Vagina (tissue), 2 donors: ENCODE measurements around the gene KHNYN. TPM values are rescaled to one million over a fixed set of nuclear protein-coding genes. Genes with fewer than 3 reads are reported as not detected.
"Not testable (repeated sequence)": the region's sequence is repeated elsewhere in the genome, so short reads cannot be mapped to it uniquely, and the experiment has no call there.

Experiments
- DNase-seq, 2 donors: peaks; one replicate each; pipeline ENCODE4 v3.0.0-alpha.2; 2017; ENCODE audit errors: extremely low spot score in 2 of 2
- H3K27ac ChIP-seq: fragments of 200-600 bp; sonication (generic); one replicate; pipeline ENCODE4 v1.5.1; 2019
- H3K27me3 ChIP-seq: fragments of 200-600 bp; sonication (generic); one replicate; pipeline ENCODE4 v1.5.1; 2019
- H3K36me3 ChIP-seq, 2 donors: fragments of 200-600 bp; sonication (generic); one replicate each; pipeline ENCODE4 v1.5.1; 2017 to 2019
- H3K4me1 ChIP-seq: fragments of 200-600 bp; sonication (generic); one replicate; pipeline ENCODE4 v1.5.1; 2019
- H3K4me3 ChIP-seq, 2 donors: fragments of 200-600 bp; sonication (generic); 1 replicate in 1 of 2; 2 replicates in 1 of 2; pipeline ENCODE4 v1.5.1; 2016 to 2019
- H3K9me3 ChIP-seq: fragments of 200-600 bp; sonication (generic); one replicate; pipeline ENCODE4 v1.5.1; 2019
- POLR2A ChIP-seq, 2 donors: fragments of 450-650 bp; IDR thresholded peaks; one replicate each; pipeline ENCODE4 v1.6.1; 2017; ENCODE audit warnings: antibody characterized with exemption in 2 of 2, mild to moderate bottlenecking in 2 of 2, moderate library complexity in 2 of 2
- POLR2AphosphoS5 ChIP-seq, 2 donors: sonication (generic); formaldehyde crosslinking; IDR thresholded peaks; one replicate each; pipeline ENCODE4 v1.9.0; 2017; ENCODE audit warnings: antibody characterized with exemption in 2 of 2, mild to moderate bottlenecking in 2 of 2, low read depth in 1 of 2; ENCODE audit not compliant: insufficient read depth in 1 of 2
- intact Hi-C: fragments of 100-400 bp; cut with DNase I; formaldehyde crosslinking; loops from one replicate; pipeline ENCODE4 v1.15.1; 2023
- total RNA-seq: library from RNA; depleted of rRNA; stranded (reverse); fragments of >200 nt; gene quantifications from one replicate; pipeline ENCODE4 v1.2.3, GENCODE V29; 2016
- TF ChIP-seq, protein P1 (sequence below), 3 experiments: fragments of 450-650 bp in 2 of 3; fragments of 200-600 bp in 1 of 3; sonication (generic) in 1 of 3; IDR thresholded peaks; one replicate each; pipeline ENCODE4 v1.5.1; 2017 to 2019; ENCODE audit warnings: antibody characterized with exemption in 3 of 3, mild to moderate bottlenecking in 2 of 3, moderate library complexity in 2 of 3

KHNYN gene
- total RNA-seq, 1 donor from 2014 or later: 41.7 TPM

DNA sequence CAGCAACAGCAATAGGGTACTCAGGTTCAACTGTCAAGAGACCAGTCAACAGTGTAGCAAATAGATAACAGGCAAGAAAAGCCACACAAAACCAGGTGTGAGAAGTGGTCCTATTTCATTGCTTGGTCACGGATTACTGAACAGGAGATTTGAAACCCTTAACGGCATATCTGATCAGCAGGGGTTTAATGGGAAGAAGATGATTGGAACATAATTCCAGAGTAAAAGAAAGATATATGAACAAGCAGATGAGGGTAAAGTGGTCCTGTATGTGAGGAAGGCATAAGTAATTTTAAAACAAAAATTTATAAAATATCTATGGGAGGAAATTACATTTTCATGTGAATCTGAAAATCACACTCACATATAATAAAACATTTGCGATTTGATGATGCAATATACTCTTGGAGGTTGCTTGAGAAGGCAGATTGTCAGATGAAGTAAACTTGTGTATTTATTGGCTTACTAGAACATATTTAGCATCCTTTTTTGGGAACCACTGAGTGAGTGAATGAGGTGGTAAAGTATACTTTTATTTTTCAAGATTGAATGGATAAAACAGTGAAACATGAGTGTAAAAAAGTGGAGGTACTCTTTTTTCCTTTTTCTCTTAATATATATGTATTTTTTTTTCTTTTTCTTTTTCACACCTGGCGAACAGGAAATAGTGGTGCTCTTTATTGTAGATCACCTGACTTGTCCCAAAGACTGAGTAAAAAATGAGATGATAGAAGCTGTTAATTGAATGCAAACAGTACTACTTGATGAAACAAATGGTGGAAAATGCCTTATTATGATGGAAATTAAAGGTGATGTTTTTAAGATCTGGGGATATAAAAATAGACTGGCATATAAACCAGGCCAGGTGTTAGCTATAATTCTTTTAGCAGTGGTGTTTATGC lies 34.4 kb downstream of the KHNYN start:
- no peak for DNase-seq
- H3K36me3 ChIP-seq: no peaks in the 10 kb centered on the region
- H3K27me3 ChIP-seq: no peaks in the 10 kb centered on the region
- H3K4me3 ChIP-seq: no peak overlapping the region
- intact Hi-C loops: no loop called here
- no peaks in the 10 kb centered on the region for H3K9me3 ChIP-seq
- H3K27ac ChIP-seq: no peak overlapping the region
- TF ChIP-seq, protein P1, sequence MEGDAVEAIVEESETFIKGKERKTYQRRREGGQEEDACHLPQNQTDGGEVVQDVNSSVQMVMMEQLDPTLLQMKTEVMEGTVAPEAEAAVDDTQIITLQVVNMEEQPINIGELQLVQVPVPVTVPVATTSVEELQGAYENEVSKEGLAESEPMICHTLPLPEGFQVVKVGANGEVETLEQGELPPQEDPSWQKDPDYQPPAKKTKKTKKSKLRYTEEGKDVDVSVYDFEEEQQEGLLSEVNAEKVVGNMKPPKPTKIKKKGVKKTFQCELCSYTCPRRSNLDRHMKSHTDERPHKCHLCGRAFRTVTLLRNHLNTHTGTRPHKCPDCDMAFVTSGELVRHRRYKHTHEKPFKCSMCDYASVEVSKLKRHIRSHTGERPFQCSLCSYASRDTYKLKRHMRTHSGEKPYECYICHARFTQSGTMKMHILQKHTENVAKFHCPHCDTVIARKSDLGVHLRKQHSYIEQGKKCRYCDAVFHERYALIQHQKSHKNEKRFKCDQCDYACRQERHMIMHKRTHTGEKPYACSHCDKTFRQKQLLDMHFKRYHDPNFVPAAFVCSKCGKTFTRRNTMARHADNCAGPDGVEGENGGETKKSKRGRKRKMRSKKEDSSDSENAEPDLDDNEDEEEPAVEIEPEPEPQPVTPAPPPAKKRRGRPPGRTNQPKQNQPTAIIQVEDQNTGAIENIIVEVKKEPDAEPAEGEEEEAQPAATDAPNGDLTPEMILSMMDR (IDR thresholded peaks at IDR 0.05): no peak
- TF ChIP-seq POLR2A (IDR thresholded peaks at IDR 0.05) (no peak), POLR2AphosphoS5 (IDR thresholded peaks at IDR 0.05; ENCODE audit: insufficient read depth in 1 of 2, low read depth in 1 of 2) (no peak)
- no peaks in the 10 kb centered on the region for H3K4me1 ChIP-seq

DNA sequence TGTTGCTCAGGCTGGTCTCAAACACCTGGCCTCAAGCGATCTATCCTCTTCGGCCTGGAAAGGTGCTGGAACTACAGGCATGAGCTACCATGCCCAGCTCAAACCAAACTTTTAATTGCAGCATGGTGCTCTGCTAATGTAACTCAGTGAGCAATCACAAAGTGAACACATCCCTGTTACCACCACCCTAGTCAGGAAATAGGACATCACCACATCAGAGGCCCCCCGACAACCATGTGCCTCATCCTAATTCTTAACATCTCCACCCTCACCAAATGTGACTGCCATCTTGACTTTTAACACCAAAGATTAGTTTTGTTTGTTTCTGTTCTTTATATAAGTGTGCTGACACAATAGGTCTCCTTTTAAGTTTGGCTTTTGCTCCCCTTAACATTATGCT lies 35.6 kb downstream of the KHNYN start:
- no peaks in the 10 kb centered on the region for H3K4me1 ChIP-seq
- no peak overlapping the region for H3K27ac ChIP-seq
- no peak for DNase-seq
- no peak overlapping the region for H3K4me3 ChIP-seq
- H3K9me3 ChIP-seq: no peaks in the 10 kb centered on the region
- no peaks in the 10 kb centered on the region for H3K27me3 ChIP-seq
- intact Hi-C loops: no loop called here
- no peaks in the 10 kb centered on the region for H3K36me3 ChIP-seq
- TF ChIP-seq POLR2A (IDR thresholded peaks at IDR 0.05) (no peak), POLR2AphosphoS5 (IDR thresholded peaks at IDR 0.05; ENCODE audit: insufficient read depth in 1 of 2, low read depth in 1 of 2) (no peak)
- TF ChIP-seq, protein P1 (IDR thresholded peaks at IDR 0.05): no peak

DNA sequence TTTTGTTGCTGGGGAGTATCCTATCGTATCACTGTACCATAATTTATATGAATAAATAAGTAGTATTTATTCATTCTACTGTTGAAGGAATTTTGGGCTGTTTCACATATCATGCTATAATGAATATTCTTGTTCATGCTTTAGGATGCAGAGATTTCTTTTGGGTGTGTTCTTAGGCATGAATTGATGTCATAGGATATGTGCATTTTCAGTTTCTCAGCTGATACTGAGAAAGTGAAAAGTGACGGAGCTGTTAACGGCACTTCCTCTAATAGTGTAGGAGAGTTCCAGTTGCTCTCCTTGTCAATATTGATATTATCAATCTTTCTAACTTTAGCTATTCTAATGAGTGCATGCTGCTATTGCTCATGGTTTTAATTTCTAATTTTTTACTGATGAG lies 36.1 kb downstream of the KHNYN start:
- TF ChIP-seq POLR2AphosphoS5 (IDR thresholded peaks at IDR 0.05; ENCODE audit: insufficient read depth in 1 of 2, low read depth in 1 of 2): no peak
- TF ChIP-seq, protein P1 (IDR thresholded peaks at IDR 0.05): no peak
- TF ChIP-seq POLR2A (IDR thresholded peaks at IDR 0.05): no peak
- no peak for DNase-seq
- H3K4me1 ChIP-seq: no peaks in the 10 kb centered on the region
- no peak overlapping the region for H3K4me3 ChIP-seq
- intact Hi-C loops: no loop called here
- no peaks in the 10 kb centered on the region for H3K36me3 ChIP-seq
- H3K27ac ChIP-seq: no peak overlapping the region
- H3K9me3 ChIP-seq: no peaks in the 10 kb centered on the region
- no peaks in the 10 kb centered on the region for H3K27me3 ChIP-seq

DNA sequence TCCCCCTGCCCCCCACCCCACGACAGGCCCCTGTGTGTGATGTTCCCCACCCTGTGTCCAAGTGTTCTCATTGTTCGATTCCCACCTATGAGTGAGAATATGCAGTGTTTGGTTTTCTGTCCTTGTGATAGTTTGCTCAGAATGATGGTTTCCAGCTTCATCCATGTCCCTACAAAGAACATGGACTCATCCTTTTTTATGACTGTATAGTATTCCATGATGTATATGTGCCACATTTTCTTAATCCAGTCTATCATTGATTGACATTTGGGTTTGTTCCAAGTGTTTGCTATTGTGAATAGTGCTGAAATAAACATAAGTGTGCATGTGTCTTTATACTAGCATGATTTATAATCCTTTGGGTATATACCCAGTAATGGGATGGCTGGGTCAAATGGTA lies 40.7 kb downstream of the KHNYN start:
- intact Hi-C loops, H3K4me3 ChIP-seq, H3K9me3 ChIP-seq, DNase-seq, H3K27me3 ChIP-seq, H3K27ac ChIP-seq, H3K4me1 ChIP-seq, H3K36me3 ChIP-seq: not testable (repeated sequence)

DNA sequence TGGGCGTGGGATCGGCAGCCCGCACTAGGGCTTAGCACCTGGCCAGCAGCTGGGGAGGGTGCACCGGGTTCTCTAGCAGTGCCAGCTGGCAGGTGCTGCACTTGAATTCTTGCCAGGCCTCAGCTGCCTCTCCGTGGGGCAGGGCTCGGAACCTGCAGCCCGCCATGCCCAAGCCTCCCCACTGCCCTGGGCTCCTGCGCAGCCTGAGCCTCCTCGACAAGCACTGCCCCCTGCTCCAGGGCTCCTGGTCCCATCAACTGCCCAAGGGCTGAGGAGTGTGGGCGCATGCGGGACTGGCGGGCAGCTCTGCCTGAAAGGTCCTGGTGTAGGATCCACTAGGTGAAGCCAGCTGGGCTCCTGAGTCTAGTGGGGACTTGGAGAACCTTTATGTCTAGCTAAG lies 43.5 kb downstream of the KHNYN start:
- intact Hi-C loops: no loop called here
- DNase-seq: no peak
- Histone ChIP-seq H3K36me3 (no peaks in the 10 kb centered on the region), H3K9me3 (no peaks in the 10 kb centered on the region), H3K4me1 (no peaks in the 10 kb centered on the region), H3K27me3 (no peaks in the 10 kb centered on the region), H3K27ac (no peak overlapping the region), H3K4me3 (no peak overlapping the region)
- no peak for TF ChIP-seq POLR2AphosphoS5 (IDR thresholded peaks at IDR 0.05; ENCODE audit: insufficient read depth in 1 of 2, low read depth in 1 of 2)

DNA sequence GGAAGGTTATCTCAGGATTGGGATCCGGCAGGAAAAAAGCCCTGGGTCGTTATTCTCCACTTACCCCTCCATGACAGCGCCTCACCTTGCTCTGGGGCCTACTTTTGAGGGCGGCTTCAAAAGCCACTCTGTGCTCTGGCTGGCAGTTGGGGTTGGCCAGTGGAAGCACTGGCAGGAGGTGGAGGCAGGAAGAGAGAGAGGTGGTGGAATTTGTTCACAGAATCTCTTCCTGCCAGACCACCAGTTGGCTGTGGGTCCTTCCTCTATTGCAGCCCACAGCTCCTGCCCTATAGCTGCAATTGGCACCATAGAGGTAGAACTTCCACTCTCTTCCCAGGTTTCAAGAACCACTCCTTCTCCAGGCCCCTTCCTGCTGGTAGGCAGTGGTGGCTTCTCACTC lies 45.5 kb downstream of the KHNYN start:
- H3K4me1 ChIP-seq: no peaks in the 10 kb centered on the region
- H3K36me3 ChIP-seq: no peaks in the 10 kb centered on the region
- H3K9me3 ChIP-seq: no peaks in the 10 kb centered on the region
- no peaks in the 10 kb centered on the region for H3K27me3 ChIP-seq
- H3K27ac ChIP-seq: no peak overlapping the region
- no peak overlapping the region for H3K4me3 ChIP-seq
- no peak for DNase-seq
- intact Hi-C loops: no loop called here
- TF ChIP-seq, protein P1 (IDR thresholded peaks at IDR 0.05): no peak
- no peak for TF ChIP-seq POLR2AphosphoS5 (IDR thresholded peaks at IDR 0.05; ENCODE audit: insufficient read depth in 1 of 2, low read depth in 1 of 2)
- no peak for TF ChIP-seq POLR2A (IDR thresholded peaks at IDR 0.05)

DNA sequence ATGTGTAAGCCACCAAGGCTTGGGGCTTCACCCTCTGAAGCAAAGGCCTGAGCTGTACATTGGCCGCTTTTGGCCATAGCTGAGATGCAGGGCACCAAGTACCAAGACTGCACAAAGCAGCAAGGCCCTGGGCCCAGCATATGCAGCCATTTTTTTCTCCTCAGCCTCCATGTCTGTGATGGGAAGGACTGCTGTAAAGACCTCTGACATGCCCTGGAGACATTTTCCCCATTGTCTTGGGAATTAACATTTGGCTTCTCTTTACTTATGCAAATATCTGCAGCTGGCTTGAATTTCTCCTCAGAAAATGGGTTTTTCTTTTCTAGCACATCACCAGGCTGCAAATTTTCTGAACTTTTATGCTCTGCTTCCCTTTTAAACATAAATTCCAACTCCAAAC lies 50.2 kb downstream of the KHNYN start:
- H3K9me3 ChIP-seq, intact Hi-C loops, H3K27me3 ChIP-seq, H3K4me1 ChIP-seq, H3K36me3 ChIP-seq, H3K27ac ChIP-seq, DNase-seq, H3K4me3 ChIP-seq: not testable (repeated sequence)
